HepG2 (cell line): ENCODE results near the gene NPDC1. TPM values are rescaled to one million over a fixed set of nuclear protein-coding genes. Genes with fewer than 3 reads are reported as not detected.

Experiments
- DPF2 ChIP-seq: sonication (generic); formaldehyde crosslinking; IDR thresholded peaks from 2 replicates; pipeline ENCODE4 v1.4.0; 2020; ENCODE audit warnings: mild to moderate bottlenecking, low read depth, missing genetic modification reagents, borderline replicate concordance
- FOXO4 ChIP-seq: sonication (generic); formaldehyde crosslinking; conservative IDR thresholded peaks from 2 replicates; pipeline ENCODE4 v1.8.1; 2023; ENCODE audit warnings: missing genetic modification reagents
- GABPB1 ChIP-seq: IDR thresholded peaks from 2 replicates; pipeline ENCODE4 v1.6.1; 2016; ENCODE audit warnings: mild to moderate bottlenecking, missing genetic modification reagents, moderate library complexity, missing compliant biosample characterization
- HOXA5 ChIP-seq: sonication (generic); formaldehyde crosslinking; IDR thresholded peaks from 2 replicates; pipeline ENCODE4 v1.4.0; 2020; ENCODE audit warnings: missing genetic modification reagents
- IKZF5 ChIP-seq: IDR thresholded peaks from 2 replicates; pipeline ENCODE4 v1.6.1; 2018; ENCODE audit warnings: missing genetic modification reagents, mild to moderate bottlenecking, missing compliant biosample characterization
- MAFF ChIP-seq: IDR thresholded peaks from 2 replicates; pipeline ENCODE4 v1.6.1; 2011; ENCODE audit warnings: low read depth, low read length, improper control_type of control experiment
- POLR2AphosphoS2 ChIP-seq: IDR thresholded peaks from 2 replicates; pipeline ENCODE4 v1.6.1; 2011; ENCODE audit warnings: low read depth, low read length, improper control_type of control experiment
- PRDM10 ChIP-seq: sonication (generic); formaldehyde crosslinking; IDR thresholded peaks from 2 replicates; pipeline ENCODE4 v1.4.0; 2020; ENCODE audit warnings: low read depth, missing genetic modification reagents
- PRMT3 ChIP-seq: sonication (generic); formaldehyde crosslinking; IDR thresholded peaks from 2 replicates; pipeline ENCODE4 v1.8.1; 2022; ENCODE audit warnings: low read depth, mild to moderate bottlenecking, moderate library complexity, missing genetic modification reagents, borderline replicate concordance
- RELA ChIP-seq: sonication (generic); formaldehyde crosslinking; IDR thresholded peaks from 2 replicates; pipeline ENCODE4 v1.4.0; 2020; ENCODE audit warnings: missing genetic modification reagents
- RFXANK ChIP-seq: IDR thresholded peaks from 2 replicates; pipeline ENCODE4 v1.6.1; 2016
- TARDBP ChIP-seq: sonication (generic); formaldehyde crosslinking; IDR thresholded peaks from 2 replicates; pipeline ENCODE4 v1.8.0; 2022; ENCODE audit warnings: mild to moderate bottlenecking, missing genetic modification reagents
- ZBTB34 ChIP-seq: sonication (generic); formaldehyde crosslinking; IDR thresholded peaks from 2 replicates; pipeline ENCODE4 v1.8.0; 2022; ENCODE audit warnings: mild to moderate bottlenecking, missing genetic modification reagents
- ZMAT5 ChIP-seq: sonication (generic); formaldehyde crosslinking; IDR thresholded peaks from 2 replicates; pipeline ENCODE4 v1.5.0; 2020; ENCODE audit warnings: mild to moderate bottlenecking, low read depth, missing genetic modification reagents, borderline replicate concordance
- ZMYM2 ChIP-seq: sonication (generic); formaldehyde crosslinking; IDR thresholded peaks from 2 replicates; pipeline ENCODE4 v1.8.0; 2022; ENCODE audit warnings: mild to moderate bottlenecking, missing genetic modification reagents
- ZMYM3 ChIP-seq: sonication (generic); formaldehyde crosslinking; IDR thresholded peaks from 2 replicates; pipeline ENCODE4 v1.5.1; 2020; ENCODE audit warnings: mild to moderate bottlenecking, missing genetic modification reagents
- ZNF235 ChIP-seq: sonication (generic); formaldehyde crosslinking; IDR thresholded peaks from 2 replicates; pipeline ENCODE4 v1.8.1; 2023; ENCODE audit warnings: mild to moderate bottlenecking, missing genetic modification reagents, borderline replicate concordance
- ZNF343 ChIP-seq: sonication (generic); formaldehyde crosslinking; IDR thresholded peaks from 2 replicates; pipeline ENCODE4 v1.4.0; 2020; ENCODE audit warnings: mild to moderate bottlenecking, missing genetic modification reagents
- ZNF432 ChIP-seq: sonication (generic); formaldehyde crosslinking; IDR thresholded peaks from 2 replicates; pipeline ENCODE4 v1.5.0; 2020; ENCODE audit warnings: missing genetic modification reagents, mild to moderate bottlenecking, borderline replicate concordance
- ZNF570 ChIP-seq: sonication (generic); formaldehyde crosslinking; IDR thresholded peaks from 2 replicates; pipeline ENCODE4 v1.4.0; 2020; ENCODE audit warnings: mild to moderate bottlenecking, missing genetic modification reagents, borderline replicate concordance
- ZNF589 ChIP-seq: sonication (generic); formaldehyde crosslinking; conservative IDR thresholded peaks from 2 replicates; pipeline ENCODE4 v1.8.0; 2022; ENCODE audit warnings: mild to moderate bottlenecking, moderate library complexity, missing genetic modification reagents
- ZNF816 ChIP-seq: sonication (generic); formaldehyde crosslinking; IDR thresholded peaks from 2 replicates; pipeline ENCODE4 v1.8.0; 2022; ENCODE audit warnings: missing genetic modification reagents, mild to moderate bottlenecking, borderline replicate concordance
- ZNF878 ChIP-seq: sonication (generic); formaldehyde crosslinking; IDR thresholded peaks from 2 replicates; pipeline ENCODE4 v1.8.1; 2023; ENCODE audit warnings: mild to moderate bottlenecking, missing genetic modification reagents, moderate library complexity
- polyA plus RNA-seq, 8 experiments: library from polyadenylated mRNA; depleted of rRNA in 3 of 8; stranded (reverse) in 7 of 8; unstranded in 1 of 8; fragments of >200 nt; fragmentation: Illumina TruSeq in 4 of 8; extraction: Trizol in 4 of 8; gene quantifications; 2 replicates each; pipeline versions ENCODE4 v1.2.1 to v1.2.3, GENCODE V29; 2011 to 2016; ENCODE audit warnings: low read depth in 4 of 8, missing spikeins in 1 of 8, mixed read lengths in 1 of 8; ENCODE audit not compliant: insufficient read depth in 1 of 8
- total RNA-seq, 5 experiments: library from RNA; depleted of rRNA; stranded (reverse); fragments of >200 nt; fragmentation: Illumina TruSeq; extraction: Trizol; gene quantifications; 2 replicates each; pipeline ENCODE4 v1.2.3, GENCODE V29; 2016; ENCODE audit warnings: low read depth in 1 of 5

NPDC1 gene
- total and polyA plus RNA-seq, 2 of the 13 experiments (the other 11 are each of a cell fraction or from before 2014, with no cell fraction given): 0.84 to 5.4 TPM

GRCh38 chr9:137083394-137084004 is 37.5 kb upstream of the NPDC1 start (continued):
- TF ChIP-seq ZNF816 (CRISPR knock-in tag): no peak
- TF ChIP-seq RELA (CRISPR knock-in tag): no peak
- TF ChIP-seq ZNF432: no peak
- peak; percentile 27; the same call in 1 of the 2 replicates for TF ChIP-seq GABPB1 (CRISPR knock-in tag)
- TF ChIP-seq ZMYM3 (CRISPR knock-in tag): no peak
- no peak for TF ChIP-seq HOXA5
- TF ChIP-seq PRMT3: no peak
- TF ChIP-seq ZNF343 (CRISPR knock-in tag): no peak
- no peak for TF ChIP-seq ZMAT5
- TF ChIP-seq TARDBP (CRISPR knock-in tag): no peak
- TF ChIP-seq FOXO4 (CRISPR knock-in tag): no peak
- no peak for TF ChIP-seq ZMYM2
- no peak for TF ChIP-seq RFXANK (CRISPR knock-in tag)
- no peak for TF ChIP-seq PRDM10 (CRISPR knock-in tag)
- no peak for TF ChIP-seq ZNF570
- TF ChIP-seq MAFF: peak; percentile 55; the same call in 1 of the 2 replicates
- TF ChIP-seq ZNF235 (CRISPR knock-in tag): no peak
- TF ChIP-seq POLR2AphosphoS2: no peak
- no peak for TF ChIP-seq ZNF878
- no peak for TF ChIP-seq ZNF589
- TF ChIP-seq IKZF5 (CRISPR knock-in tag): 0 out of 2 replicates have a peak, but pooled peaks have one; percentile 23
- TF ChIP-seq ZBTB34 (CRISPR knock-in tag): no peak
- TF ChIP-seq DPF2 (CRISPR knock-in tag): no peak
